ENCODE measurements around the gene NHSL2. TPM values are rescaled to one million over a fixed set of nuclear protein-coding genes. Genes with fewer than 3 reads are reported as not detected.

NHSL2 gene
- total and polyA plus RNA-seq, 2 of the 13 experiments (the other 11 are each of a cell fraction or from before 2014, with no cell fraction given), result not detected

GRCh38 chrX:72110876-72111708 lies 200.4 kb downstream of the NHSL2 start:
- BruUV-seq (replicated peaks), result no TSS peak
- no peaks in the 10 kb centered on the region for H3K27me3 ChIP-seq (ENCODE audit: control insufficient read depth in 1 of 2, insufficient read depth in 2 of 2, low read length in 2 of 2)
- no peak overlapping the region for H3K4me2 ChIP-seq (ENCODE audit: low read depth, low read length)
- ChIA-PET POLR2A (no interaction called here), CTCF (ENCODE audit: low intra/inter-chr PET ratio, low total read pairs) (no interaction called here)
- no peak overlapping the region for H3K4me3 ChIP-seq (replicated peaks in 1 of 3; ENCODE audit: insufficient read depth in 1 of 3, low read depth in 2 of 3, low read length in 3 of 3)
- no peaks in the 10 kb centered on the region for H3K4me1 ChIP-seq (ENCODE audit: insufficient read depth, low read length)
- H4K20me1 ChIP-seq (ENCODE audit: insufficient read depth, low read length), result no peaks in the 10 kb centered on the region
- no peaks in the 10 kb centered on the region for H3K36me3 ChIP-seq (replicated peaks in 1 of 2; ENCODE audit: control insufficient read depth in 1 of 2, insufficient read depth in 2 of 2, low read length in 2 of 2)
- 44% methylated on average over 8 of the region's 11 CpGs for WGBS (ENCODE audit: low lambda C conversion rate)
- FAIRE-seq (no peak), DNase-seq (ENCODE audit: low spot score) (no peak), ATAC-seq (no peak)
- no peak overlapping the region for H3K27ac ChIP-seq (ENCODE audit: extremely low read length, insufficient read depth, low read length)
- TF ChIP-seq POGZ (CRISPR knock-in tag; IDR thresholded peaks at IDR 0.05), result no peak
- TF ChIP-seq ATRX (CRISPR knock-in tag; IDR thresholded peaks at IDR 0.05; ENCODE audit: borderline replicate concordance), result no peak
- no peak for TF ChIP-seq ZNF558 (CRISPR knock-in tag; IDR thresholded peaks at IDR 0.05; ENCODE audit: borderline replicate concordance)
- TF ChIP-seq HOMEZ (CRISPR knock-in tag; IDR thresholded peaks at IDR 0.05; ENCODE audit: low read depth), result no peak
- TF ChIP-seq SNRNP70 (IDR thresholded peaks at IDR 0.05; ENCODE audit: low read depth, low read length), result no peak
- TF ChIP-seq IRF9 (CRISPR knock-in tag; IDR thresholded peaks at IDR 0.05; ENCODE audit: borderline replicate concordance), result no peak
- TF ChIP-seq, protein P1, sequence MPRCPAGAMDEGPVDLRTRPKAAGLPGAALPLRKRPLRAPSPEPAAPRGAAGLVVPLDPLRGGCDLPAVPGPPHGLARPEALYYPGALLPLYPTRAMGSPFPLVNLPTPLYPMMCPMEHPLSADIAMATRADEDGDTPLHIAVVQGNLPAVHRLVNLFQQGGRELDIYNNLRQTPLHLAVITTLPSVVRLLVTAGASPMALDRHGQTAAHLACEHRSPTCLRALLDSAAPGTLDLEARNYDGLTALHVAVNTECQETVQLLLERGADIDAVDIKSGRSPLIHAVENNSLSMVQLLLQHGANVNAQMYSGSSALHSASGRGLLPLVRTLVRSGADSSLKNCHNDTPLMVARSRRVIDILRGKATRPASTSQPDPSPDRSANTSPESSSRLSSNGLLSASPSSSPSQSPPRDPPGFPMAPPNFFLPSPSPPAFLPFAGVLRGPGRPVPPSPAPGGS (CRISPR knock-in tag; IDR thresholded peaks at IDR 0.05), result no peak
- no peak overlapping the region for H2AFZ ChIP-seq (ENCODE audit: low read length)
- intact Hi-C loops (cut with micrococcal nuclease; ENCODE audit: unreplicated experiment), result no loop called here
- no peak overlapping the region for H3K9ac ChIP-seq (ENCODE audit: insufficient read depth, low read depth, low read length)
- in situ Hi-C loops (cut with HindIII; ENCODE audit: extremely low pct_ligation_motif_present, low pct_unique_long_range_greater_than_20kb), result no loop called here
- no peaks in the 10 kb centered on the region for H3K9me3 ChIP-seq (ENCODE audit: low read length)
- H3K79me2 ChIP-seq (ENCODE audit: insufficient read depth, low read length), result no peaks in the 10 kb centered on the region

All from HepG2 (cell line).